CD4-positive, alpha-beta T cell treated with Interleukin-6 at 100 ng/mL for 8 hours (primary cell): ENCODE data around the gene COL23A1.
A peak's percentile ranks its signal among the peaks of the same experiment; 100 is the strongest.
"Not testable (repeated sequence)": the region's sequence is repeated elsewhere in the genome, so short reads cannot be mapped to it uniquely, and the experiment has no call there.

Experiments
- DNase-seq: peaks from one replicate; pipeline ENCODE4 v3.0.0-alpha.2; 2020; ENCODE audit warnings: mixed read lengths, low spot score

COL23A1 gene

GRCh38 chr5:178239626-178240301, 350.4 kb downstream of the COL23A1 start:
- not testable (repeated sequence) for DNase-seq

GRCh38 chr5:178238711-178239592, 351.2 kb downstream of the COL23A1 start:
- DNase-seq, result no peak

GRCh38 chr5:178238313-178238635, 351.9 kb downstream of the COL23A1 start:
- no peak for DNase-seq

- no peak for DNase-seq
Observed at GRCh38 chr5:178237431-178238312, 352.5 kb downstream of the COL23A1 start.

GRCh38 chr5:178236679-178237078, 353.5 kb downstream of the COL23A1 start:
- DNase-seq, result no peak

DNA sequence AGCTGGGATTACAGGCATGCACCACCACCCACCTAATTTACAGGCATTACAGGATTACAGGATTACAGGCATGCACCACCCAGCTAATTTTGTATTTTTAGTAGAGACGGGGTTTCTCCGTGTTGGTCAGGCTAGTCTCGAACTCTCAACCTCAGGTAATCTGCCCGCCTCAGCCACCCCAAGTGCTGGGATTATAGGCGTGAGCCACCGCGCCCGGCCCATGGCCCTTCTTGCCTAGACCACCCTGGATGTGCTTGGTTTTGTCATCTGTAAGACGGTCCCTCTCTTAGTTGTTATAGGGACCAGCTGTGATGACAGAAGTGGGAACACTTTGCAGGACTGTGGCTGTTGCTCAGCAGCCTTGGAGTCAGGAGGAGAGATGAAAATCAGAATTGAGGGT, 354.1 kb downstream of the COL23A1 start:
- DNase-seq, result no peak

DNA sequence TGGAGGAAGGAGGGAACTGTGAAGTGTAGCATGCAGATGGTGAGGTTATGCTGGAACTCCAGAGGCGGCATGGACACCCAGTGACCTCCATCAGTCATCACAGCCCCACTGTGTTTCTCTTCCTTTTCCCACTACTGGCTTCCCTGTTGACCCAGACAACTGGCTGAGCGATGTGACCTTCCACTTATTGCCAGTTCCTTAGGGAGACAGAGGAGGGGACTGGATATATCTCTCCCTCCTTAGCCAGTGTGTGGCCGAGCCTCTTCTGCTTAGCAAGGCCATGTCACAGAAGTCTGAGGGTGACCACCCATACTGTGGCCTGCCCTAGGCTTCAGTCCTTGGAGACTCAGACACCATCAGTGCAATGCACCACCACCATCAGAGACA, 354.6 kb downstream of the COL23A1 start:
- no peak for DNase-seq

GRCh38 chr5:178234750-178235587, 355.2 kb downstream of the COL23A1 start:
- peak; percentile 70 for DNase-seq

DNA sequence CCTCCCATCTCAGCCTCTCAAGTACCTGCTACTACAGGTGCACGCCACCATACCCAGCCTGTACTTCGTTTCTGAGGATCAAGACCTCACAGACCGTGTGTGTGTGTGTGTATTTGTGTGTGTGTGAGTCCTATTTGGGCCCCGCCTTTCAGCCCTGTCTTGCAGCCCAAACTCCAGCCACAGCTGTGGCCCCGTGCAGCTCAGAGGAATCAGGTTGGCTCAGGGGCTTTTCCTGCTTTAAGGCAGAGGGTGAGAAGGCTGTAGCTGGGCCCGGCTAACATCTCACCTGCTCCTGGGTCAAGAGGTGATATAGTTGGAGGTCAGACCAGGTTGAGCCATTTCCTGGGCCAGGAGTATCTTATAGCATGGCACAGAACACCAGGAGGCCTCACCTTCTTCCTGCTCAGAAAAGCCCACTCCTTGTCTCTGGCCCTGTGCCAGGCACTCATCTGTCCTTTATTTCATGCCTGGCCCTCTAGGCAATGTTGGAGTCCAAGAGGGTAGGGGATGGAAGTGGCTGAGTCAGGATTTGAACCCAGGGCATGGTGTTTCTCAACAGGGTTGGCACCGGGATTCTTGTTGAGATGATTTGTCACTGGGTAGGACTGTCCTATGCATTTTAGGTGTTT, 356.0 kb downstream of the COL23A1 start:
- DNase-seq, result no peak

DNA sequence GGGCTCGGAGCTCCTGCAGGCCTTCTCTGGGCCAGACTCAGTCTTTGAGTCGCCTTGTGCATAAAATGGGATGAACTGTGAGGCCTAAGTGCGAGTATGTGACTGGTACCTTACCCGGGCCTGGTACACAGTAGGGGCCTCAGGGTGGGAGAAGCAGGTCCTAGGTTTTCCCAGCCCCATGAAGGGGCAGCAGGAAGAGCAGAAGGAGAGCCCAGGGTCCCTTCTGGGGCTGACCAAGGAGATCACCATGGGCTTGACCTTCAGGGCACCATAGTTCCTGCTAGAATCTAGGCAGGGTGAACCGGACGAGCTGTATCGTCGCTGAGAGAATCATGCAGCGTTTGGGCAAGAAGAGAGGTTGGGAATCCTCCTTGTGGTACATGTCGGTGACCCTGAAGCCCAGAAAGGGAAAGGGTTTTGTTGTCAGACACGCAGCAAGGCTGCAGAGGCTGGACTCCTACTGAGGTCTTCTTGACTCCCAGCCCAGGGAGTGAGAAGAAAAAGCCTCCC, 357.2 kb downstream of the COL23A1 start:
- no peak for DNase-seq

GRCh38 chr5:178232124-178232919, 357.9 kb downstream of the COL23A1 start, which contains the start of gene PHYKPL:
PHYKPL (minus strand) TSS chr5:178232802; CDS start chr5:178232550, 252 bp downstream.
- DNase-seq, result peak; percentile 66

DNA sequence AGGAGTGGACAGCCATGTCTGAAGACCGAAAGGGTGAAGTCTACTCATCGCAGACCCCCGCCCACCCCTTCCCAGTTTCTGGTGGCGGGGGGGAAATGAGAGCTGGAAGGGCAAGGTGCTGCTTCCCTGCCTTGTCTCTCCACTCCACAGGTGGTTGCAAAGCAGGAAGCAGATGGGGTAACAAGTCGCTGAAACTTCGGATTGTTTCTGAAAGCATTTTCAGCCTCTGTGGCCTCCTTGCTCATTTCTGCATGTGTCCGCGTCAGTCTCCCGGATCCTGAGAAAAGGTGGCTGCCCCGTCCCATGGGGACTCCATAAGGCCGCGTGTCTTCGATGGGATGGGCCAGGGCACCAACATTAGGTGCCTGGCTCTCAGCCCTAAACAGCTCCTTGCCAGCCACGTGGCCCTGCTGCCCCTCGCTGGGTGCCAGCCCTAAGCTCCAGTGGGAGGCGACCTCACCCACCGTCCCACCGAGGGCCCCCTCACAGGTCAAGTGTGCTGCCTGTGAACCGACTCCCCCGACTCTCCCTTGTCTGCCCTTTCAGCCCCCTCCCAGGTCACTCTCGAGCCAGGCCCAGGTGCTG, 358.6 kb downstream of the COL23A1 start:
- DNase-seq, result no peak

DNA sequence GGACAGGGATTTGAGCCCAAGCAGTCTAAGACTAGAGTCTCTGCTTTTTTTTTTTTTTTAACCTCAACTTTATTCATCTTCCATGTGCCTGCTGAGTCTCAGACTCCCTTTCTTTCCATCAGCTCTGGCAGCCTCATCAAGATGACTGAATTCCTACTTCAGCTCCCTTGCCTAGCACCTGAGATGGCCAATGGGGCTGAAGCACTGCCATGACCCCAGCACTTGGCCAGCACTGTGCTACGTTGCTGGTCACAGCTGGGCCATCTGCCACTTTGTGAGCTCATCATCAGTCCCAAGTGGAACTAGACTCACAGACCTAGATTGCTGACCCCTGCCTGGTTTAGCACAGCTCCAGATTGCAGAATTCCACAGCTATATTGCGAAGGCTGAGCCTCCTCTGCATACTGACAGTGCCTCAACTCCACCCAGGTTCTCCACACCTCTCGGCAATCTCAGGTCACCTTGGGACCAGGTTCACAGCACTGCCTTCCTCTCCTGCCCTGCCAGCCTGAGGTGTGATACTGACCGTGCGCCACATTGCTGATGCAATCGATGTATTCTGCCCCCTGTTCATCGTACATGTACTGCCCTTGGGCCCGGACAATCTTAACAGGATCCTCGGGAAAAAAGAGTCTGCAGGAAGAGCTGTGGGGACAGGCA, 359.2 kb downstream of the COL23A1 start:
- DNase-seq, result no peak

- no peak for DNase-seq
Observed at GRCh38 chr5:178229861-178230260, 360.3 kb downstream of the COL23A1 start.

GRCh38 chr5:178229111-178229510, 361.1 kb downstream of the COL23A1 start:
- not testable (repeated sequence) for DNase-seq

GRCh38 chr5:178228609-178229008, 361.6 kb downstream of the COL23A1 start:
- DNase-seq, result no peak

GRCh38 chr5:178227929-178228328, 362.3 kb downstream of the COL23A1 start:
- no peak for DNase-seq

DNA sequence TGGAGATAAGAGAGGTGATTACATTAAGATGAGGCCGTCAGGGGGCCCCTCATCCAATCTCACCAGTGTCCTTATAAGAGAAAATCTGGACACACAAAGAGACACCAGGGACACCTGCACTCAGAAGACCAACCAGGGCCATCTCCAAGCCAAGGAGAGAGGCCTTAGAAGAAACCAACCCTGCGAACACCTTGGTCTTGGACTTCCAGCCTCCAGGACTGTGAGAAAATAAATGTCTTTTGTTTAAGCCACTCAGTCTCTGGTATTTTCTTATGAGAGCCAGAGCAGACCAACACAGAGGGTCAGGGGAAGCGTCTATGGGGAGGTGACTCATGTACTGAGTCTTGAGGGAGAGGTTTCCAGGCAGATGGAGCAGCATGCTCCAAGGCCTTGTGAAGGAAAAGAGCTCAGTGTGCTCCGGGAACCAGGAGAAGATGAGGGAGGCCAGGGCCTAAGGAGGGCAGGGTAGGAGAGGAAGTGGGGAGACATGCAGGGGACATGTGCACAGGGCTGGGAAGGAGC, 363.0 kb downstream of the COL23A1 start:
- no peak for DNase-seq

DNA sequence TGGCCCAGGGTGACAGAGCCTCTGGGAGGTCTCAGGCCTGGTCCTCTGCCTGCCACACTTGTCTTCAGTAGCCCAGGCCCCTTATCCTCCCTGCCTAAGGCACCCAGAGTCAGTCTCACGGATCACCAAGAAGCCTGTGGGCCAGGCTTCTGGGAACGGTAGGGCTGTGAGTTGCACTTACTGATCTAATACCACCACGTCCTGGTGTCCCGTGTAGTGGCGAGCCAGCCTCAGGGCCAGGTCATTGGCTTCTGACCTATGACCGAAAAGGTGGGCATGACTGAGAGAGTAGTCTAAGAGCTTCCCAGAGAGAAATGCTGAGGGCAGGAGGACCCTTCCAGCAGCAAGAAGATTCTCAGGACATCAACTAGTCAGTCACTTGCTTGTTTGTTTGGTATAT, 365.0 kb downstream of the COL23A1 start:
- no peak for DNase-seq
